Smooth muscle cell (in vitro differentiated cells): ENCODE data around the gene SLC2A2. TPM values are rescaled to one million over a fixed set of nuclear protein-coding genes. Genes with fewer than 3 reads are reported as not detected.
"Not testable (repeated sequence)": the region's sequence is repeated elsewhere in the genome, so short reads cannot be mapped to it uniquely, and the experiment has no call there.

ENCODE experiments used
- DNase-seq: peaks from one replicate; lab custom pipeline; 2025; ENCODE audit not compliant: unreplicated experiment; lab: John Stamatoyannopoulos, UW
- H2AFZ ChIP-seq: fragments of 200-600 bp; sonication (generic); 2 replicates; pipeline ENCODE4 v1.6.0; 2016; ENCODE audit warnings: antibody characterized with exemption, low read depth, mild to moderate bottlenecking
- H3F3A ChIP-seq: fragments of 200-600 bp; sonication (generic); 2 replicates; pipeline ENCODE4 v1.6.0; 2017; ENCODE audit warnings: antibody characterized with exemption, low read depth
- H3K27ac ChIP-seq: fragments of 200-600 bp; sonication (generic); 2 replicates; pipeline ENCODE4 v1.5.1; 2016; ENCODE audit warnings: low read depth, mild to moderate bottlenecking
- H3K27me3 ChIP-seq: fragments of 200-600 bp; sonication (generic); 2 replicates; pipeline ENCODE4 v1.6.1; 2016; ENCODE audit warnings: low read depth, mild to moderate bottlenecking
- H3K36me3 ChIP-seq: fragments of 200-600 bp; sonication (generic); 2 replicates; pipeline ENCODE4 v1.5.1; 2016; ENCODE audit warnings: low read depth
- H3K4me1 ChIP-seq: fragments of 200-600 bp; sonication (generic); 2 replicates; pipeline ENCODE4 v1.5.1; 2016; ENCODE audit warnings: low read depth
- H3K4me2 ChIP-seq: fragments of 200-600 bp; sonication (generic); 2 replicates; pipeline ENCODE4 v1.6.0; 2016; ENCODE audit warnings: mild to moderate bottlenecking
- H3K4me3 ChIP-seq: fragments of 200-600 bp; sonication (generic); 2 replicates; pipeline ENCODE4 v1.5.1; 2016; ENCODE audit warnings: mild to moderate bottlenecking
- H3K79me2 ChIP-seq: fragments of 200-600 bp; sonication (generic); 2 replicates; pipeline ENCODE4 v1.6.0; 2016; ENCODE audit warnings: low read depth, mild to moderate bottlenecking
- H3K9ac ChIP-seq: fragments of 200-600 bp; sonication (generic); 2 replicates; pipeline ENCODE4 v1.6.0; 2016; ENCODE audit warnings: low read depth
- H3K9me3 ChIP-seq: fragments of 200-600 bp; sonication (generic); replicated peaks from 2 replicates; pipeline ENCODE4 v1.5.1; 2016; ENCODE audit warnings: low read depth
- H4K20me1 ChIP-seq: fragments of 200-600 bp; sonication (generic); 2 replicates; pipeline ENCODE4 v1.6.0; 2016; ENCODE audit warnings: low read depth
- WGBS: methylation state at CpG from one replicate; pipeline ENCODE4 v1.1.7; 2016; ENCODE audit warnings: low lambda C conversion rate; 5-methylcytosine and 5-hydroxymethylcytosine counted together
- polyA plus RNA-seq: library from polyadenylated mRNA; unstranded; fragments of >200 nt; fragmentation: Nextera tagmentation; extraction: Ambion mirVana; gene quantifications from 2 replicates; pipeline ENCODE4 v1.2.1, GENCODE V29; 2016
- total RNA-seq: library from RNA; depleted of rRNA; stranded (reverse); fragments of >200 nt; gene quantifications from 2 replicates; pipeline ENCODE4 v1.2.3, GENCODE V29; 2014
- TF ChIP-seq, protein P1 (sequence below): fragments of 200-600 bp; sonication (generic); IDR thresholded peaks from 2 replicates; pipeline ENCODE4 v1.5.1; 2017; ENCODE audit warnings: borderline replicate concordance, mild to moderate bottlenecking, antibody characterized with exemption; ENCODE audit not compliant: insufficient read depth, poor library complexity, severe bottlenecking

SLC2A2 gene
- total and polyA plus RNA-seq, 2 experiments from 2014 or later: not detected

DNA sequence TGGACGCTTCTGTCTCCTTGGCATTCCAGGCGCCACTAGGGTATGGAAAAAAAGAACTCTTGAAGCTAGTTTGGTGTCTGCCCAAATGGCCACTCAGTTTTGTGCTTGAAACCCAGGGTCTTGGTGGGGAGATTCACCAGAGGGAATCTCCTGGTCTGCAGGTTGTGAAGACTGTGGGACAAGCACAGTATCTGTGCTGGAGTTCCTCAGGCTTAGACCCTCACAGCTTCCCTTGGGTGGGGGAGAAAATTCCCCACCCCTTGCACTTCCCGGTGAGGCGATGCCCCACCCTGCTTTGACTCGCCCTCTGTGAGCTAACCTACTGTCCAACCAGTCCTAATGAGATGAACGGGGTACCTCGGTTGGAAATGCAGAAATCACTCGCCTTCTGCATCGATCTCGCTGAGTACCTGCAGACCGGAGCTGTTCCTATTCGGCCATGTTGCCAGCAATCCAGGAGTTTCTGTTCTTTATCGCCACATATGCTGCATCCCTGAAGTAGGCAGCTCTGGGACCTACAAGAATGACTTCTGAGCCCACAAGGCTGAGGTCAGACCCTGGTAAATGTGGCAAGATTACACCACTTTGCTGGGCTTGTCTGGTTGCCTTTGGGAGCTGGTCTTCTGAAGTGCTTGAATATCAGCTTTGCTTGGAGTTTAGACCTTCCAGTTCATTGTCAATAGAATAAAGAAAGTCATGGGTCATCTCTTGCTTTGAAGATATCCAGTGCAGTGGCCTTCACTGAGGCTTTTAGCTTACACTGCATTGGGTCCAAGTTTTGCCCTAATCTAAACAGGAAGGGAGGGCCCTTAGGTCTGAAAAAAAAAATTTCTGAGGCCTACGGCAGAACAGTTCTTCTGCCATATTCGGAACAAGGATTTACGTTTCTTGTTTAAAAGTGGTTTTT lies 51.0 kb downstream of the SLC2A2 start:
- H3K4me1 ChIP-seq: no peaks in the 10 kb centered on the region
- no peak for DNase-seq
- 95% methylated on average over 16 of the region's 16 CpGs for WGBS
- H3K9me3 ChIP-seq: no peaks in the 10 kb centered on the region
- no peaks in the 10 kb centered on the region for H3K79me2 ChIP-seq
- H3K4me2 ChIP-seq: no peak overlapping the region
- H4K20me1 ChIP-seq: no peaks in the 10 kb centered on the region
- H3K27me3 ChIP-seq: no peaks in the 10 kb centered on the region
- H3K9ac ChIP-seq: no peak overlapping the region
- no peaks in the 10 kb centered on the region for H3F3A ChIP-seq
- H3K36me3 ChIP-seq: no peaks in the 10 kb centered on the region
- no peak overlapping the region for H3K4me3 ChIP-seq
- TF ChIP-seq, protein P1, sequence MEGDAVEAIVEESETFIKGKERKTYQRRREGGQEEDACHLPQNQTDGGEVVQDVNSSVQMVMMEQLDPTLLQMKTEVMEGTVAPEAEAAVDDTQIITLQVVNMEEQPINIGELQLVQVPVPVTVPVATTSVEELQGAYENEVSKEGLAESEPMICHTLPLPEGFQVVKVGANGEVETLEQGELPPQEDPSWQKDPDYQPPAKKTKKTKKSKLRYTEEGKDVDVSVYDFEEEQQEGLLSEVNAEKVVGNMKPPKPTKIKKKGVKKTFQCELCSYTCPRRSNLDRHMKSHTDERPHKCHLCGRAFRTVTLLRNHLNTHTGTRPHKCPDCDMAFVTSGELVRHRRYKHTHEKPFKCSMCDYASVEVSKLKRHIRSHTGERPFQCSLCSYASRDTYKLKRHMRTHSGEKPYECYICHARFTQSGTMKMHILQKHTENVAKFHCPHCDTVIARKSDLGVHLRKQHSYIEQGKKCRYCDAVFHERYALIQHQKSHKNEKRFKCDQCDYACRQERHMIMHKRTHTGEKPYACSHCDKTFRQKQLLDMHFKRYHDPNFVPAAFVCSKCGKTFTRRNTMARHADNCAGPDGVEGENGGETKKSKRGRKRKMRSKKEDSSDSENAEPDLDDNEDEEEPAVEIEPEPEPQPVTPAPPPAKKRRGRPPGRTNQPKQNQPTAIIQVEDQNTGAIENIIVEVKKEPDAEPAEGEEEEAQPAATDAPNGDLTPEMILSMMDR: no peak
- no peak overlapping the region for H3K27ac ChIP-seq
- H2AFZ ChIP-seq: no peak overlapping the region

DNA sequence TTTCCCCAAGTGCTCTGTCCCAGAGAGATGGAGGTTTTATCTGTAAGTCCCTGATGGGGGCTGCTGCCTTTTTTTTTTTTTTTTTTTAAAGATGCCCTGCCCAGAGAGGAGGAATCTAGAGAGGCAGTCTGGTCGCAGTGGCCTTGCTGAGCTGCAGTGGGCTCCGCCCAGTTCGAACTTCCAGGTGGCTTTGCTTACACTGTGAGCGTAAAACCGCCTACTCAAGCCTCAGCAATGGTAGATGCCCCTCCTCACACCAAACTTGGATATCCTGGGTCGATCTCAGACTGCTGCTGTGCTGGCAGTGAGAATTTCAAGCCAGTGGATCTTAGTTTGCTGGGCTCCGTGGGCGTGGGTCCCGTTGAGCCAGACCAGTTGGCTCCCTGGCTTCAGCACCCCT lies 51.6 kb downstream of the SLC2A2 start:
- Histone ChIP-seq H3F3A (no peaks in the 10 kb centered on the region), H3K27ac (no peak overlapping the region), H3K79me2 (no peaks in the 10 kb centered on the region), H3K27me3 (no peaks in the 10 kb centered on the region), H3K4me2 (no peak overlapping the region), H2AFZ (no peak overlapping the region), H3K4me1 (no peaks in the 10 kb centered on the region), H3K9me3 (no peaks in the 10 kb centered on the region), H3K4me3 (no peak overlapping the region), H3K36me3 (no peaks in the 10 kb centered on the region), H4K20me1 (no peaks in the 10 kb centered on the region), H3K9ac (no peak overlapping the region)
- TF ChIP-seq, protein P1: no peak
- WGBS: 85% methylated on average over 9 of the region's 9 CpGs
- no peak for DNase-seq

DNA sequence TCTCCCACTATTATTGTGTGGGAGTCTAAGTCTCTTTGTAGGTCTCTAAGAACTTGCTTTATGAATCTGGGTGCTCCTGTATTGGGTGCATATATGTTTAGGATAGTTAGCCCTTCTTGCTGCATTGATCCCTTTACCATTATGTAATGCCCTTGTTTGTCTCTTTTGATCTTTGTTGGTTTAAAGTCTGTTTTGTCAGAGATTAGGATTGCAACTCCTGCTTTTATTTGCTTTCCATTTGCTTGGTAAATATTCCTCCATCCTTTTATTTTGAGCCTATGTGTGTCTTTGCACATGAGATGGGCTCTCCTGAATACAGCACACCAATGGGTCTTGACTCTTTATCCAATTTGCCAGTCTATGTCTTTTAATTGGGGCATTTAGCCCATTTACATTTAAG lies 53.6 kb downstream of the SLC2A2 start:
- not testable (repeated sequence) for H3K4me1 ChIP-seq, H3K27ac ChIP-seq, H2AFZ ChIP-seq, H3K36me3 ChIP-seq, H3K27me3 ChIP-seq, H3K9me3 ChIP-seq, H3K79me2 ChIP-seq, H3K4me2 ChIP-seq, H3K9ac ChIP-seq, H3F3A ChIP-seq, H4K20me1 ChIP-seq, DNase-seq, H3K4me3 ChIP-seq

DNA sequence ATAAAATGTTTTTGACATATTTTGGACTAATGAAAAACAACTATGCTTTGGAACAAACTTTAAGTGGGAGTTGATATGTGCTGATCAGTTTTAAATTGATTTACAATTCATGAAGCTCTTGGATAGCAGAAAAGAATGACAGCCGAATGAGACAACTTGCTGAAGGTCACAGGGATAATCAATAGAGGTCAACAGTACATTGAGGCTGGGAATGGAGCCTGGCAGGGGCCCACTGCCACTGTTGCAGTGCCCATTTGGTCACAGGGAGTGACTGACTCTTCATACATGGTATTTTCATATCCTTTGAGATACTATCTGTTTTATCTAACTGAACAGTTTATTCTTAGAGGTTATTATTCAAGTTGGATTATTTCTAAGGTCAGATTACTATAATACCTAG lies 59.4 kb downstream of the SLC2A2 start:
- Histone ChIP-seq H3K4me3 (no peak overlapping the region), H3K9ac (no peak overlapping the region), H3K9me3 (no peaks in the 10 kb centered on the region), H3F3A (no peaks in the 10 kb centered on the region), H3K4me2 (no peak overlapping the region), H4K20me1 (no peaks in the 10 kb centered on the region), H3K27ac (no peak overlapping the region), H3K4me1 (no peaks in the 10 kb centered on the region), H3K36me3 (no peaks in the 10 kb centered on the region), H3K27me3 (no peaks in the 10 kb centered on the region), H3K79me2 (no peaks in the 10 kb centered on the region), H2AFZ (no peak overlapping the region)
- TF ChIP-seq, protein P1: no peak
- WGBS: 75% methylated on average over 1 of the region's 1 CpG
- DNase-seq: no peak
